Chondrocyte (in vitro differentiated cells): ENCODE measurements around the gene MRAP. TPM values are rescaled to one million over a fixed set of nuclear protein-coding genes. Genes with fewer than 3 reads are reported as not detected.

Experiments used
- DNase-seq: peaks from one replicate; pipeline ENCODE4 v3.0.0; 2021; ENCODE audit warnings: mixed read lengths, low spot score
- H3K27ac Mint-ChIP-seq: one replicate; pipeline ENCODE4 v1.8.0; 2021; ENCODE audit warnings: mild to moderate bottlenecking, moderate library complexity, mixed read lengths; ENCODE audit not compliant: unreplicated experiment
- H3K27me3 Mint-ChIP-seq: 2 replicates; pipeline ENCODE4 v1.8.0; 2021; ENCODE audit warnings: low read depth, mixed read lengths
- H3K36me3 Mint-ChIP-seq: 2 replicates; pipeline ENCODE4 v1.8.0; 2021; ENCODE audit warnings: low read depth, mixed read lengths
- H3K4me1 Mint-ChIP-seq: 2 replicates; pipeline ENCODE4 v1.8.0; 2021; ENCODE audit warnings: low read depth, mild to moderate bottlenecking, mixed read lengths
- H3K4me3 Mint-ChIP-seq: one replicate; pipeline ENCODE4 v1.8.0; 2021; ENCODE audit warnings: mild to moderate bottlenecking, moderate library complexity, mixed read lengths; ENCODE audit not compliant: unreplicated experiment
- H3K9me3 Mint-ChIP-seq: 2 replicates; pipeline ENCODE4 v1.8.0; 2021; ENCODE audit warnings: low read depth, mixed read lengths
- CTCF ChIP-seq: fragments of 200-600 bp; sonication (generic); IDR thresholded peaks from 2 replicates; pipeline ENCODE4 v1.5.0; 2021; ENCODE audit warnings: antibody characterized with exemption, mild to moderate bottlenecking, moderate library complexity
- total RNA-seq: library from RNA; stranded (reverse); gene quantifications from 3 replicates; pipeline ENCODE4 v1.2.1, GENCODE V29; 2021

Gene MRAP
- total RNA-seq, 1 donor from 2014 or later: not detected

- H3K27ac Mint-ChIP-seq: no peak overlapping the region
- H3K27me3 Mint-ChIP-seq: no peaks in the 10 kb centered on the region
- H3K4me3 Mint-ChIP-seq: no peak overlapping the region
- peaks cover 5% of the 10 kb centered on the region for H3K9me3 Mint-ChIP-seq
- peaks cover 2% of the 10 kb centered on the region for H3K36me3 Mint-ChIP-seq
- TF ChIP-seq CTCF: no peak
- DNase-seq: no peak
- H3K4me1 Mint-ChIP-seq: peaks cover 26% of the 10 kb centered on the region
Observed at GRCh38 chr21:32281531-32281930, 17.1 kb upstream of the MRAP start.

- Mint-ChIP-seq H3K4me3 (no peak overlapping the region), H3K27me3 (no peaks in the 10 kb centered on the region), H3K4me1 (peaks cover 21% of the 10 kb centered on the region), H3K9me3 (peaks cover 5% of the 10 kb centered on the region), H3K36me3 (peaks cover 2% of the 10 kb centered on the region), H3K27ac (no peak overlapping the region)
- DNase-seq: no peak
- no peak for TF ChIP-seq CTCF
Observed at GRCh38 chr21:32282992-32283391, 15.7 kb upstream of the MRAP start.

- Mint-ChIP-seq H3K9me3 (peaks cover 9% of the 10 kb centered on the region), H3K36me3 (peaks cover 2% of the 10 kb centered on the region), H3K27ac (no peak overlapping the region), H3K4me1 (peaks cover under 1% of the 10 kb centered on the region), H3K27me3 (no peaks in the 10 kb centered on the region), H3K4me3 (no peak overlapping the region)
- TF ChIP-seq CTCF: no peak
- DNase-seq: no peak
Observed at GRCh38 chr21:32285476-32285875, 13.2 kb upstream of the MRAP start.

GRCh38 chr21:32297449-32297848 lies 1.2 kb upstream of the MRAP start:
- no peak overlapping the region for H3K27ac Mint-ChIP-seq
- H3K36me3 Mint-ChIP-seq: peaks cover 7% of the 10 kb centered on the region
- no peak for TF ChIP-seq CTCF
- no peaks in the 10 kb centered on the region for H3K9me3 Mint-ChIP-seq
- DNase-seq: no peak
- no peak overlapping the region for H3K4me3 Mint-ChIP-seq
- no peaks in the 10 kb centered on the region for H3K27me3 Mint-ChIP-seq
- H3K4me1 Mint-ChIP-seq: no peaks in the 10 kb centered on the region

GRCh38 chr21:32298148-32298559 lies 501 bp upstream of the MRAP start:
- no peak for DNase-seq

More at GRCh38 chr21:32298148-32298559, 501 bp upstream of the MRAP start:
- TF ChIP-seq CTCF: no peak
- Mint-ChIP-seq H3K27ac (no peak overlapping the region), H3K4me3 (no peak overlapping the region), H3K27me3 (no peaks in the 10 kb centered on the region), H3K4me1 (no peaks in the 10 kb centered on the region), H3K36me3 (peaks cover 7% of the 10 kb centered on the region), H3K9me3 (no peaks in the 10 kb centered on the region)
